ENCODE data around the gene KCNJ8. TPM values are rescaled to one million over a fixed set of nuclear protein-coding genes. Genes with fewer than 3 reads are reported as not detected.

Gene KCNJ8
- total RNA-seq, 1 donor from 2014 or later, result not detected

DNA sequence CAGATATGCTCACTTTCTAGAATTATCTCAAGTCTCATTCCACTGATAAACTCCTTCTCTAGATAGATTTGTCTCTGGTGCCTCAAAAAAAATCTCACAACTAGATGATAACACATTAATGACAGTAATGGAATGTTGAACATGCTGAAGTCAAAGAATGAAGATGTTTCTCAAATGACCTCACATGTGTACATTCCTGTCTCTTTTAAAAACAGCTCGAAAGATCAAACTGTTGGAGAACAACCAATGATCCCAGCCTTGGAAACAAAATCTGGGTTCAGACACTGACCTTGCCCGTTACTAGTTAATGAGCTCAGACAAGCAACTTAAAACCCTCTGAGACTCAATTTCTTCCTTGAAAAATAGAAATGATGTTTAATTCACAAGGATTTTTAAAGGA lies 44.7 kb upstream of the KCNJ8 start:
- Mint-ChIP-seq H3K36me3 (no peaks in the 10 kb centered on the region), H3K4me1 (peaks cover 8% of the 10 kb centered on the region), H3K4me3 (no peak overlapping the region), H3K27me3 (ENCODE audit: insufficient read depth, low read depth) (no peaks in the 10 kb centered on the region), H3K27ac (no peak overlapping the region), H3K9me3 (no peaks in the 10 kb centered on the region)
- no peak for TF ChIP-seq EZH2phosphoT487 (IDR thresholded peaks at IDR 0.05)
- no peak for TF ChIP-seq CTCF (IDR thresholded peaks at IDR 0.05)
- TF ChIP-seq EZH2 (IDR thresholded peaks at IDR 0.05), result no peak
- Histone ChIP-seq H3K4me3 (no peak overlapping the region), H3F3A (ENCODE audit: low read depth) (no peaks in the 10 kb centered on the region), H3K36me3 (no peaks in the 10 kb centered on the region), H3K4me1 (no peaks in the 10 kb centered on the region), H3K9ac (no peak overlapping the region), H3K27ac (no peak overlapping the region), H2AFZ (replicated peaks) (no peak overlapping the region), H3K79me2 (ENCODE audit: low read depth) (no peaks in the 10 kb centered on the region), H3K9me3 (ENCODE audit: low read depth) (no peaks in the 10 kb centered on the region), H3K27me3 (no peaks in the 10 kb centered on the region), H3K4me2 (no peak overlapping the region), H4K20me1 (ENCODE audit: low read depth) (no peaks in the 10 kb centered on the region)
- DNase-seq (ENCODE audit: low spot score), result no peak

- Histone ChIP-seq H3F3A (ENCODE audit: low read depth) (no peaks in the 10 kb centered on the region), H3K4me3 (no peak overlapping the region), H3K4me1 (no peaks in the 10 kb centered on the region), H3K4me2 (no peak overlapping the region), H3K36me3 (no peaks in the 10 kb centered on the region), H3K9ac (no peak overlapping the region), H4K20me1 (ENCODE audit: low read depth) (no peaks in the 10 kb centered on the region), H3K9me3 (ENCODE audit: low read depth) (no peaks in the 10 kb centered on the region), H2AFZ (replicated peaks) (no peak overlapping the region), H3K27me3 (no peaks in the 10 kb centered on the region), H3K79me2 (ENCODE audit: low read depth) (no peaks in the 10 kb centered on the region), H3K27ac (no peak overlapping the region)
- Mint-ChIP-seq H3K9me3 (no peaks in the 10 kb centered on the region), H3K4me1 (peaks cover 8% of the 10 kb centered on the region), H3K36me3 (no peaks in the 10 kb centered on the region), H3K4me3 (no peak overlapping the region), H3K27me3 (ENCODE audit: insufficient read depth, low read depth) (no peaks in the 10 kb centered on the region), H3K27ac (no peak overlapping the region)
- TF ChIP-seq EZH2phosphoT487 (IDR thresholded peaks at IDR 0.05) (no peak), EZH2 (IDR thresholded peaks at IDR 0.05) (no peak), CTCF (IDR thresholded peaks at IDR 0.05) (no peak)
- no peak for DNase-seq (ENCODE audit: low spot score)
Measured at GRCh38 chr12:21818627-21819026, 44.1 kb upstream of the KCNJ8 start.

DNA sequence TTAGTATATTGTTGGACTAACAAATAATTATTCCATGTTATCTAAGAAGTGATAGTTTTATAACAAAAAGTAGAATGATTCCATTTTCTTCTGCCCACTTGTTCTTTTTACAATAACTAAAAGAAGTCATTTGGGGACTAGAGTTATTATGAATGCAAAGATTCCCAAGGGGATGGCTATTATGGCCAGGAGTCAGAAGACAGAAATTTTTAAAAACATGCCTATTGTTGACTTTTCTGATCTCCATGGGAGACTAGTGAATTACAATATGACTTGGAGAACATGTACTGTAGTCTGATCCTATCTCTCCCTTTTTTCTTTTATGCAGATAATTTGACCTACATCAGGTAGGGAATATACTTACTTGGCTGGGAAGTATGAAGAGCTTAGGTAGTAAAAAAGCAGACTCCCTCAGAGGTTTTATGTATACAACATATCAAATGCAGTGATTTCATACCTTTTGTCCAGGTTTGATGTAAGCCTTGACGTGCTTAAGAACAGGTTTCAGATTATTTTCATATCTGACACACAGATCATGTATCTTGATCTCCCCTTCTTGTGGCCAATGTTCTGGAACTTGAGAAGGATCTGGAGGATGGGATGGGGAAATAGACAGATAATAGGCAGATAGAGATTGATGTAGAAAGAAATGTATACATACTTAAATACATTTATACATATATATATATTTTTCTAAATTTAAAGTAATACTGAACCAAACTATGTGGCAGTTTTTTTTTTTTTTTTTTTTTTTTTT lies 41.0 kb upstream of the KCNJ8 start:
- Mint-ChIP-seq H3K27ac (no peak overlapping the region), H3K4me1 (peaks cover 8% of the 10 kb centered on the region), H3K36me3 (no peaks in the 10 kb centered on the region), H3K4me3 (no peak overlapping the region), H3K27me3 (ENCODE audit: insufficient read depth, low read depth) (no peaks in the 10 kb centered on the region), H3K9me3 (no peaks in the 10 kb centered on the region)
- Histone ChIP-seq H4K20me1 (ENCODE audit: low read depth) (no peaks in the 10 kb centered on the region), H3F3A (ENCODE audit: low read depth) (no peaks in the 10 kb centered on the region), H3K4me2 (no peak overlapping the region), H3K79me2 (ENCODE audit: low read depth) (no peaks in the 10 kb centered on the region), H2AFZ (replicated peaks) (no peak overlapping the region), H3K4me3 (no peak overlapping the region), H3K27me3 (no peaks in the 10 kb centered on the region), H3K9me3 (ENCODE audit: low read depth) (no peaks in the 10 kb centered on the region), H3K9ac (no peak overlapping the region), H3K4me1 (no peaks in the 10 kb centered on the region), H3K36me3 (no peaks in the 10 kb centered on the region), H3K27ac (no peak overlapping the region)
- TF ChIP-seq EZH2 (IDR thresholded peaks at IDR 0.05) (no peak), CTCF (IDR thresholded peaks at IDR 0.05) (no peak), EZH2phosphoT487 (IDR thresholded peaks at IDR 0.05) (no peak)
- no peak for DNase-seq (ENCODE audit: low spot score)
